Omental fat pad (tissue), 4 donors: Measurements from ENCODE around the gene MYO18B. TPM values are rescaled to one million over a fixed set of nuclear protein-coding genes. Genes with fewer than 3 reads are reported as not detected.

ENCODE experiments used
- ATAC-seq: fragments of 150-250 bp; one replicate; pipeline ENCODE4 v1.9.1; 2016; ENCODE audit warnings: mild to moderate bottlenecking, moderate library complexity; ENCODE audit not compliant: low FRiP score
- DNase-seq: peaks from one replicate; pipeline ENCODE4 v3.0.0-alpha.2; 2019; ENCODE audit warnings: low spot score
- CTCF ChIP-seq, 3 donors: fragments of 450-650 bp; IDR thresholded peaks; one replicate each; pipeline ENCODE4 v1.5.1; 2016 to 2017; ENCODE audit warnings: antibody characterized with exemption in 3 of 3, mild to moderate bottlenecking in 3 of 3, moderate library complexity in 2 of 3
- total RNA-seq, 4 donors: library from RNA; depleted of rRNA; stranded (reverse); fragments of >200 nt; gene quantifications; one replicate each; pipeline ENCODE4 v1.1.0, GENCODE V29; 2016

The MYO18B gene
- total RNA-seq, 4 donors from 2014 or later = under 0.01 TPM; not detected in 2

- DNase-seq = no peak
- TF ChIP-seq CTCF (IDR thresholded peaks at IDR 0.05) = no peak
- ATAC-seq = no peak
Measured at GRCh38 chr22:25878933-25879332, 136.9 kb downstream of the MYO18B start.

- DNase-seq = no peak
- no peak for TF ChIP-seq CTCF (IDR thresholded peaks at IDR 0.05)
- ATAC-seq = no peak
Measured at GRCh38 chr22:25880524-25880923, 138.5 kb downstream of the MYO18B start.

- TF ChIP-seq CTCF (IDR thresholded peaks at IDR 0.05) = no peak
- ATAC-seq = no peak
- DNase-seq = no peak
Measured at GRCh38 chr22:25881210-25881755, 139.3 kb downstream of the MYO18B start.

GRCh38 chr22:25882360-25882759 lies 140.4 kb downstream of the MYO18B start:
- DNase-seq (no peak), ATAC-seq (no peak)
- no peak for TF ChIP-seq CTCF (IDR thresholded peaks at IDR 0.05)

- TF ChIP-seq CTCF (IDR thresholded peaks at IDR 0.05) = no peak
- ATAC-seq (no peak), DNase-seq (no peak)
Measured at GRCh38 chr22:25883482-25884033, 141.6 kb downstream of the MYO18B start.

- TF ChIP-seq CTCF (IDR thresholded peaks at IDR 0.05) = no peak
- DNase-seq = no peak
- no peak for ATAC-seq
Measured at GRCh38 chr22:25884121-25884520, 142.1 kb downstream of the MYO18B start.

GRCh38 chr22:25888399-25889054 lies 146.5 kb downstream of the MYO18B start:
- ATAC-seq (no peak), DNase-seq (no peak)
- no peak for TF ChIP-seq CTCF (IDR thresholded peaks at IDR 0.05)
